Measurements from ENCODE around the gene HMCN2.
"Not testable (repeated sequence)": the region's sequence is repeated elsewhere in the genome, so short reads cannot be mapped to it uniquely, and the experiment has no call there.

The HMCN2 gene

DNA sequence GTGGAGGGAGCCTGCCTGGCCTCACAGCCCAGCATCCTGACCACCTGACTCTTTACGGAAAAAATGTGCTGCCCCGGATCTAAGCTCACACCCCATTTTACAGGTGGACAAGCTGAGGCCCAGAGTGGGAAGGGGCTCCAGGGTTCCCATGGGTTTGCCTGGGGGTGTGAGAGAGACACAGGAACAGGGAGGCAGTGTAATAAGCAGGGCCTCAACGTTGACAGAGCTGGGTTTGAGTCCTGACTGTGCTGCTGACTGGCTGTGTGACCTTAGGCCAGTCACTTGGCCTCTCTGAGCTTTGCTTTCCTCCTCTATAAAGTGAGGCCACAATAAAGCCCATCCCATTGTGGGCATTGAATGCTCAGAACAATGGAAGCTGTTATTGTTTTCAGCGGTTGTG, 73.7 kb downstream of the HMCN2 start:
- H3K4me2 ChIP-seq (ENCODE audit: low read length) = no peak overlapping the region
- TF ChIP-seq, protein P1, sequence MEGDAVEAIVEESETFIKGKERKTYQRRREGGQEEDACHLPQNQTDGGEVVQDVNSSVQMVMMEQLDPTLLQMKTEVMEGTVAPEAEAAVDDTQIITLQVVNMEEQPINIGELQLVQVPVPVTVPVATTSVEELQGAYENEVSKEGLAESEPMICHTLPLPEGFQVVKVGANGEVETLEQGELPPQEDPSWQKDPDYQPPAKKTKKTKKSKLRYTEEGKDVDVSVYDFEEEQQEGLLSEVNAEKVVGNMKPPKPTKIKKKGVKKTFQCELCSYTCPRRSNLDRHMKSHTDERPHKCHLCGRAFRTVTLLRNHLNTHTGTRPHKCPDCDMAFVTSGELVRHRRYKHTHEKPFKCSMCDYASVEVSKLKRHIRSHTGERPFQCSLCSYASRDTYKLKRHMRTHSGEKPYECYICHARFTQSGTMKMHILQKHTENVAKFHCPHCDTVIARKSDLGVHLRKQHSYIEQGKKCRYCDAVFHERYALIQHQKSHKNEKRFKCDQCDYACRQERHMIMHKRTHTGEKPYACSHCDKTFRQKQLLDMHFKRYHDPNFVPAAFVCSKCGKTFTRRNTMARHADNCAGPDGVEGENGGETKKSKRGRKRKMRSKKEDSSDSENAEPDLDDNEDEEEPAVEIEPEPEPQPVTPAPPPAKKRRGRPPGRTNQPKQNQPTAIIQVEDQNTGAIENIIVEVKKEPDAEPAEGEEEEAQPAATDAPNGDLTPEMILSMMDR (IDR thresholded peaks at IDR 0.05; ENCODE audit: low read depth, low read length) = no peak
- no peak for TF ChIP-seq EZH2phosphoT487 (IDR thresholded peaks at IDR 0.05; ENCODE audit: low read depth)
- H3K9ac ChIP-seq (ENCODE audit: low read length) = no peak overlapping the region
- H3K27me3 ChIP-seq (ENCODE audit: low read depth, low read length) = peaks cover 5% of the 10 kb centered on the region; the same call in 1 of the 2 replicates
- no peaks in the 10 kb centered on the region for H3K36me3 ChIP-seq (replicated peaks; ENCODE audit: low read depth, low read length)
- H3K79me2 ChIP-seq (ENCODE audit: low read length) = no peaks in the 10 kb centered on the region
- H4K20me1 ChIP-seq (ENCODE audit: insufficient read depth, low read length) = no peaks in the 10 kb centered on the region
- no peak overlapping the region for H3K4me3 ChIP-seq (ENCODE audit: low read length)
- H2AFZ ChIP-seq (ENCODE audit: low read depth, low read length) = no peak overlapping the region
- no peaks in the 10 kb centered on the region for H3K4me1 ChIP-seq (ENCODE audit: low read length)
- no peak overlapping the region for H3K27ac ChIP-seq (ENCODE audit: low read length)
- H3K9me3 ChIP-seq (ENCODE audit: insufficient read depth, low read length) = no peaks in the 10 kb centered on the region

DNA sequence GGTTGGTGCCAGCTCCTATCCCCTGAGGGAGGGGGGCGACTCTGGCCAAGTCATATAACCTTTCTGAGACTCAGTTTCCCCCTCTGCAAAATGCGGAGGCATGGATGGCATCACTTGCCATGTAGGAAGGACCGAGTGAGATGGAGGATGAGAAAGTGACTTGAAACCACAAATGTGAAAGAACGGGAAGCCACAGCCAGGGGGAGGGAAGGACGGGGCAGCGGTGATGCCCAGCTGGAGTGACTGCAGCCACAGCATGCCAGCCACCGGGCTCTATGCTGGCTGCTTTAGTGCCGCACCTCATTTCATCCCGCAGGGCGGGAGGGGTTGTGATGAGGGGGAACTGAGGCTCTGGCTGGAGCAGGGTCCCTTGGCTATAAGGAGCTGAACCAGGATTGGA, 74.5 kb downstream of the HMCN2 start:
- H3K79me2 ChIP-seq (ENCODE audit: low read length) = no peaks in the 10 kb centered on the region
- H3K9ac ChIP-seq (ENCODE audit: low read length) = no peak overlapping the region
- H3K4me2 ChIP-seq (ENCODE audit: low read length) = no peak overlapping the region
- TF ChIP-seq, protein P1 (IDR thresholded peaks at IDR 0.05; ENCODE audit: low read depth, low read length) = no peak
- TF ChIP-seq EZH2phosphoT487 (IDR thresholded peaks at IDR 0.05; ENCODE audit: low read depth) = no peak
- no peaks in the 10 kb centered on the region for H4K20me1 ChIP-seq (ENCODE audit: insufficient read depth, low read length)
- H3K27me3 ChIP-seq (ENCODE audit: low read depth, low read length) = peaks cover 5% of the 10 kb centered on the region; the same call in 1 of the 2 replicates
- H3K9me3 ChIP-seq (ENCODE audit: insufficient read depth, low read length) = no peaks in the 10 kb centered on the region
- no peaks in the 10 kb centered on the region for H3K4me1 ChIP-seq (ENCODE audit: low read length)
- no peaks in the 10 kb centered on the region for H3K36me3 ChIP-seq (replicated peaks; ENCODE audit: low read depth, low read length)
- H3K4me3 ChIP-seq (ENCODE audit: low read length) = no peak overlapping the region
- no peak overlapping the region for H3K27ac ChIP-seq (ENCODE audit: low read length)
- no peak overlapping the region for H2AFZ ChIP-seq (ENCODE audit: low read depth, low read length)

DNA sequence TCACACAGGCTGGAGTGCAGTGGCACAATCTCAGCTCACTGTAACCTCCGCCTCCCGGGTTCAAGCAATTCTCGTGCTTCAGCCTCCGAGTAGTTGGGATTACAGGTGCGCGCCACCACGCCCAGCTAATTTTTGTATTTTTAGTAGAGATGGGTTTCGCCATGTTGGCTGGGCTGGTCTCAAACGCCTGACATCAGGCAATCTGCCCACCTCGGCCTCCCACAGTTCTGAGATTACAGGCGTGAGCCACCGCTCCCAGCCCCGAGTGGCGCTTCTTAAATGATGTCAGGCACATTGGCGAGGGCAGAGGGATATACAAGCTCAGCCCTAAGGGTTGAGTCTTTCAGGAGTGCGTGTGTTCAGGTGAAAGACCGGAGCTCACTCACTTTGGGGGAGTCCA, 75.0 kb downstream of the HMCN2 start:
- not testable (repeated sequence) for H3K9me3 ChIP-seq (ENCODE audit: insufficient read depth, low read length); H3K27ac ChIP-seq (ENCODE audit: low read length); H3K9ac ChIP-seq (ENCODE audit: low read length); H3K27me3 ChIP-seq (ENCODE audit: low read depth, low read length); H2AFZ ChIP-seq (ENCODE audit: low read depth, low read length); H3K4me1 ChIP-seq (ENCODE audit: low read length); H3K79me2 ChIP-seq (ENCODE audit: low read length); H3K4me3 ChIP-seq (ENCODE audit: low read length); H3K4me2 ChIP-seq (ENCODE audit: low read length); H4K20me1 ChIP-seq (ENCODE audit: insufficient read depth, low read length); H3K36me3 ChIP-seq (replicated peaks; ENCODE audit: low read depth, low read length)

DNA sequence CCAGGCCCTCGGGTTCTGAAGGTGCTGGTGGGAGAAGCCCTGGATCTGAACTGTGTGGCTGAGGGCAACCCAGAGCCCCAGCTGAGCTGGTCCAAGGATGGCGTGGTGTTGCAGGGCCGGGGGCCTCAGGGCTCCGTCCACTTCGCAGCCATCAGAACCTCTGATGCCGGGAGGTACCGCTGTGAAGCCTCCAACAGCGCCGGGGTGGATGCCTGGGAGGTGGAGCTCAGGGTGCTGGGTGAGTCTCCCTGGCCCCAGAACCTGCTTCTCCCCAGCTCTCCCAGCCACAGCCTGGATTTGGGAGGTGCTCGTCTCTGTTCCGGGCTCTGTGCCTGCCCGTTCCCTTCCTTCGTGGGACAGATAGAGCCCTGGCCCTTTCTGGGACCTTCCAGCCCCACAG, 75.6 kb downstream of the HMCN2 start:
- Histone ChIP-seq H3K4me1 (ENCODE audit: low read length) (no peaks in the 10 kb centered on the region), H2AFZ (ENCODE audit: low read depth, low read length) (no peak overlapping the region), H3K79me2 (ENCODE audit: low read length) (no peaks in the 10 kb centered on the region), H3K9me3 (ENCODE audit: insufficient read depth, low read length) (no peaks in the 10 kb centered on the region), H3K36me3 (replicated peaks; ENCODE audit: low read depth, low read length) (no peaks in the 10 kb centered on the region), H3K4me3 (ENCODE audit: low read length) (no peak overlapping the region), H3K27ac (ENCODE audit: low read length) (no peak overlapping the region), H3K27me3 (ENCODE audit: low read depth, low read length) (no peaks in the 10 kb centered on the region), H3K9ac (ENCODE audit: low read length) (no peak overlapping the region), H3K4me2 (ENCODE audit: low read length) (no peak overlapping the region), H4K20me1 (ENCODE audit: insufficient read depth, low read length) (no peaks in the 10 kb centered on the region)
- no peak for TF ChIP-seq EZH2phosphoT487 (IDR thresholded peaks at IDR 0.05; ENCODE audit: low read depth)
- TF ChIP-seq, protein P1 (IDR thresholded peaks at IDR 0.05; ENCODE audit: low read depth, low read length) = no peak

Data from OCI-LY3 (cell line).